Stimulated activated CD8-positive, alpha-beta memory T cell treated with anti-CD3 and anti-CD28 coated beads, Interleukin-15, amount 100 ng/mL, for 48 hours (primary cell): ENCODE data around the gene SCAMP2.
"Not testable (repeated sequence)": the region's sequence is repeated elsewhere in the genome, so short reads cannot be mapped to it uniquely, and the experiment has no call there.

Source experiments
- DNase-seq, 2 donors: peaks; one replicate each; pipeline ENCODE4 v3.0.0-alpha.2; 2020; ENCODE audit warnings: low read depth in 2 of 2

SCAMP2 gene, protein sequence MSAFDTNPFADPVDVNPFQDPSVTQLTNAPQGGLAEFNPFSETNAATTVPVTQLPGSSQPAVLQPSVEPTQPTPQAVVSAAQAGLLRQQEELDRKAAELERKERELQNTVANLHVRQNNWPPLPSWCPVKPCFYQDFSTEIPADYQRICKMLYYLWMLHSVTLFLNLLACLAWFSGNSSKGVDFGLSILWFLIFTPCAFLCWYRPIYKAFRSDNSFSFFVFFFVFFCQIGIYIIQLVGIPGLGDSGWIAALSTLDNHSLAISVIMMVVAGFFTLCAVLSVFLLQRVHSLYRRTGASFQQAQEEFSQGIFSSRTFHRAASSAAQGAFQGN

DNA sequence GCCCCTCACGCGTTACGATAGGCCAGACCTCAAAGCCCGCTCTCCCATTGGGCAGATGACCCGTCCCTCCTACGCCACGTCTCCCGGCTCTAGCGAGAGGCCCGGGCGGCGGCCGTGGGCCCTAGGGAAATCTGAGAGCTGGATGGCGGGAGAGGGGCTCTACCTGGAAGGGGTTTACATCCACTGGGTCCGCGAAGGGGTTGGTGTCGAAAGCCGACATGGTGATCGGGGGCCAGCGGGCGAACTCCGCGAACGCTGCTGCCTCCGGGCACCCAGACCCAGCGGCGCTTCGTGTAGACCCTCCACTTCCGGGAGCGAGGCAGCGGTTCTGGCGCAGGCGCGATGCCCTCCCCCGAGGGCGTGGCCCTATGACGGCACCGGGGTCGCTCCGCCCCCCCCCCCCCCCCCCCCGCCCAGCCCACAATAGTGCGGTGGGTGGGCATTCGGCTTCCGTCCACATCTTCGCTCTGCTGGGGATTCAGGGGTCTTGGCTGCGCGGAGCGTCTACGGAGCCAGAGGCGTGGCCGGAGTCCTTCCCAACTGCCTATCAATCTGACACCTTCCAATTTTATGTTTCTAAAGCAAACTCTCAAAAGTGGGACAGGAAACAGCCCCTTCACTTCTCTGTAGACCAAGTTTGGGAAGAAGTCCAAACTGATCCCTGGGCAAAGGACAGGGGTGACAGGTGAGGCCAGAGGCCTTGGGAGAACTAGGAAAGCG is at the start of gene SCAMP2:
SCAMP2 (minus strand) TSS at position 330 of the 720 bp plus-strand sequence; CDS start at position 220, 110 bp downstream.
- DNase-seq = peak; percentile 85 to 86

DNA sequence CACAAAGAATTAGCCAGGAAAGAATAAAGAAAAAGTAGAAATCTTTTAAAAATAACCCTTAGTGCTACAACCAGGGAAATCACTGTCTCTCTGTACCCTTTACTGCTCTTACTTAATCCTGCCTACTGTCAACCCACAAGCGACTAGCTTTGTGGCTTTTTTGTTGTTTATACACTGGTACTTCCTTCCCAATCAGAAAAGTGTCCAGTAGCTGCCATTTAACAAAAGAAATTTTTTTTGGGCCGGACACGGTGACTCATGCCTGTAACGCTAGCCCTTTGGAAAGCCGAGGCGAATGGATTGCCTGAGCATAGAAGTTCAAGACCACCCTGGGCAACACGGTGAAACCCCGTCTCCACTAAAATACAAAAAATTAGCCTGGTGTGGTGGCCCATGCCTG is 47.3 kb upstream of the SCAMP2 start:
- DNase-seq = no peak

DNA sequence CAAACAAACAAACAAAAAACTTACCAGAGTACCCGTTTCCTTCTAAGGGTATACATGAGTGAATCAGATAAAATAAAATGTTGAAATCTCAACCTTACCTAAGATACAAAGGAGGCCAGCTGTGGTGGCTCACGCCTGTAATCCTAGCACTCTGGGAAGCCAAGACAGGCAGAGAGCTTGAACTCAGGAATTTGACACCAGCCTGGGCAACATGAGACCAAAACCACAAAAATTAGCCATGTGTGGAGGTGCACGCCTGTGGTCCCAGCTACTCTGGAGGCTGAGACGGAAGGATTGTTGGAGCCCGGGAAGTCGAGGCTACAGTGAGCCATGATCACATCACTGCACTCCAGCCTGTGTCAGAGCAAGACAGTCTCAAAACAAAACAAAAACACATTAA is 44.5 kb upstream of the SCAMP2 start:
- no peak for DNase-seq

DNA sequence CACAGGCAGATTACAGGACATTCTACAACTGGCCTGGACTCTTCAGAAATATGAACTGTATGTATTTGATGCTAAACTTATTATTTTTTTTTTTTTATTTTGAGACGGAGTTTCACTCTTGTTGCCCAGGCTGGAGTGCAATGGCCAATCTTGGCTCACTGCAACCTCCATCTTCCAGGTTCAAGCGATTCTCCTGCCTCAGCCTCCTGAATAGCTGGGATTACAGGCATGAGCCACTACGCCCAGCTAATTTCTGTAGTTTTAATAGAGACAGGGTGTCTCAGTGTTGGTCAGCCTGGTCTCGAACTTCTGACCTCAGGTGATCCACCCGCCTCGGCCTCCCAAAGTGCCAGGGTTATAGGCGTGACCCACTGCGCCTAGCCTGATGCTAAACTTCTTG is 40.6 kb upstream of the SCAMP2 start:
- DNase-seq = not testable (repeated sequence)

DNA sequence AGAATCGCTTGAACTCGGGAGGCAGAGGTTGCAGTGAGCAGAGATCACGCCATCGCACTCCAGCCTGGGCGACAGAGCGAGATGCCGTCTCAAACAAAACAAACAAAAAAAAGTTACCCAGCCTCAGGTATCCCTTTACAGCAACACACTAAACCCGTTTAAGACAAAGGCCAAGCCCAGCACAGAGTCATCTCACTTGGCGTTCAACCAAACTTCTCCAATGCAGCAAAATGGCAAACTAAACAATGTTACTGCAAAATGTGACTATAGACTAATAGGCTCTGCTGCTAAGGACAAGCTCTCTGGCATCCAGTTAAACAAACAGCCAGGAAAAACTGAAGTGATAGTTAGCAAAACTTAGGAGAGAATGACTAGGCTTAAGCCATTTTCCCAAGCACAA is 39.9 kb upstream of the SCAMP2 start:
- DNase-seq = no peak

DNA sequence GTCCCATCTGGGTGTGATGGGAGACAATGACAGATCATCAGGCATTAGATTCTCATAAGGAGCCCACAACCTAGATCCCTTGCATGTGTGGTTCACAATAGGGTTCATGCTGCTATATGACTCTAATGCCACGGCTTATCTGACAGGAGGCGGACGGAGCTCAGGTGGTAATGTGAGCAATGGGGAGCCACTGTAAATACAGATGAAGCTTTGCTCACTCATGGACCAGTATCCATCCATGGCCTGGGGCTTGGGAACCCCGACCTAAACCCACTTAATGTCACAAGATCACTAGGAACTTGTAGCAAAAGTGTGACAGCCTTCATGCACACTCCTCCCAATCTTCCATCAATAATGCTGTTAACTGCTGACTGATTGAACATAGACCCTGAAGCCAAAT is 35.5 kb upstream of the SCAMP2 start:
- DNase-seq = no peak

DNA sequence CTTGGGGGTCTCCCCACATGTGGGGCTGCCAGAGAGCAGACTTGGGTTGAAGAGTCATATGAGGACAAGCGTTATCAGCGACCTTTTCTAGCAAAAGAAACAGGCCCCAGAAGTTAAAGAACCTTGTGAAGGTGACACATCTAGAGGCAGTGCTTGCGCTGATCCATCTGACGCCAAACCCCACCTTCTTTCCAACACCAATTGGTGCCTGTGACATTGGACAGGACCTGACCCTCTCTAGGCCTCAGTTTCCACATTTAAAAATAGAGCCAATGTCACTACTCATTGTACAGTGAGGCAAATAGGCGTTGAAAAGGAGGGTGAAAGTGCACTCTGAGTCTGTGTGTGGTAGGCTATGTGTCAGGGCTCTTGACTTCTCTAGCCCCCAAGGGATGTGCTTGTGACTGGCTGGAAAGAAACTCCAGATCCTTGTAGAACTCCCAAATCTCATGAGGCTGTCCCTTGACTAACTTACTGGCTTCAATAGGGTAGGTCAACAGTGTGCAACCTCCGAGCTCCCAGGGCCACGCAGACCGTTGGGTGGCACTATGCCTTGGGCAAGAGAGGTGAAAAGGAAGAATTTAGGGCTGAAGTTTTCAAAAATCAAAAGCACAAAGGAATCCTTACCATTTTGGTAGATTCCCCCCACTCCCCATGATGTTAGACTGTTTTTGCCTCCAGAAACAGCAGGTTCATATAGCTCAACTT is 34.2 kb upstream of the SCAMP2 start:
- DNase-seq = no peak

DNA sequence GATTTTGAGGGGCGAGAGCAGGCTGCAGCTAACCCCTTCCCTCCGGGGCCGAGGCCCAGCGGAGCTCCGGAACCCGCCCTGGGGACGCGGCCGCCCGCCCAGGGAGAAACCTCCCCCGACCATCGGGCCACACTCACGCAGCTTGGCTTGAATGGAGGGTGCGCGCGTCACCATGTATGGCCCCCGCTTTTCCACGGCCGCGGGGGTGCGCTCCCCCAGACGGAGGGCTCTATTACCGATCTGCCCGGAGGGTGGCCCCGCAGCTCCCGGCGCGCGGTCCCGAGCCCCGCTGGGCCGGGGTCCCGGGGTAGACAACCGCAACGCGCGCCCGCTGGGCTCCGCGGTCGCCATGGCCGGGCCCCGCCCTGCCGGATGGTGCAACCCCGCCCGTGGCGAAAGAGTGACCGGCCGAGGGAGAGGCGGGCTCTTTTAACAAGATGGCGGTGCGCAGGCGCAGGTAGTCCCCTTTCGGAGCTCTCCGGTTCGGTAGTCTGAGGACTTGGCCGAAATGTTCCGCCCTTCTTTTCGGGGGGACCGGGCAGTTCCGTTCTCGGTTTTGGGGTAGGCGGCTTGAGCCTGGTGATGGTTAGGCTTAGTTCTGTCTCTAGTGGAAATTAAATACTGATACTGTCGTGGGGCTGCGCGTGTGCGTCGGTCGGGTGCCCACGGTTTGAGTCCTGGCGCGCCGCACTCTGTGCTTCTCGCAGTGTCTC is 33.4 kb upstream of the SCAMP2 start, which contains the start of gene FAM219B:
FAM219B (minus strand) TSS at position 402 of the 713 bp plus-strand sequence; CDS start at position 351, 51 bp downstream.
- DNase-seq = peak; percentile 72 to 78

DNA sequence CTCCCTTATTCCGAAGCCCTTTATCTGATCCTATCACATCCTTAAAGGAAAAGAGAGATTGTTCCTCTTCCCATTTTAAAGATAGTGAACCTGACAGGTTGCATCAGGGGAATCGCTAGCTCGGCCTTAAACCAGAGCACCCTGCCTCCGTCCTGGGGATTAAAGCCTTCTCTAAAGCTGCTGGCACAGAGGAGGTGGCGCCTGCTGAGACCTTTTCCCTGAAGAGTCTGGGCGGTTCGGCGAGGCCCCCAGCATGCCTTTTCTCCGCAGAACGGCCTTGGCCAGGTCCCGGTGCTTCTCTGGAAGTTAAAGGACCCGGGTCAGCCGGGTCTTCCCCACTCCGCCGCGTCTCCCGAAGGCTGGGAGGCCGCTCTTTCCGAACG is 32.9 kb upstream of the SCAMP2 start:
- DNase-seq = no peak

DNA sequence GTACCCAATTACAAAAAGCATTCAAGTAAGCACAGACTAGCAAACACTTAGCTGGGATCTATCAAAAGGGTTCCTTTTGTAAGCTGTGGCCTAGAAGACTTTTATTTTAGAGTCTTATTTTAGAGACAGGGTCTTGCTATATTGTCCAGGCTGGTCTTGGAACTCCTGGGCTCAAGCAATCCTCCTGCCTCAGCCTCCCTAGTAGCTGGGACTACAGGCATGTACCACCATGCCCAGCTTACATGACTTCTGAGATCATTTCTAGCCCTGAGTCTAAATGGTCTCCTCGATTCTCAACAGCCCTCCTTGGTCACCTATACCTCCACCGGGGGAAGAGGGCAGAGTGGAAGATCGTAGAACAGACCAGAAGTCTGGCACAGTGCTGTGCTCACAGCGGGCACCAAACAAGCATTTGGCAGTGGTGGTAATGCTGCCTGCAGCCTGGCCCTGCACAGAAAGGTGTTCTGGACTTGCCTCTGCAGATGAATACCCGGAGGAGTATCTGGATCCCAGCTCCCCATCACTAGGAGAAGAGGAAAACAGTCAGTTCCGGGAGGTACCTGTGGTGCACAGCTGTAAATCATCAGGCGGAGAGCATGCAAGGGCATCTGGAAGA is 31.1 kb upstream of the SCAMP2 start:
- no peak for DNase-seq

DNA sequence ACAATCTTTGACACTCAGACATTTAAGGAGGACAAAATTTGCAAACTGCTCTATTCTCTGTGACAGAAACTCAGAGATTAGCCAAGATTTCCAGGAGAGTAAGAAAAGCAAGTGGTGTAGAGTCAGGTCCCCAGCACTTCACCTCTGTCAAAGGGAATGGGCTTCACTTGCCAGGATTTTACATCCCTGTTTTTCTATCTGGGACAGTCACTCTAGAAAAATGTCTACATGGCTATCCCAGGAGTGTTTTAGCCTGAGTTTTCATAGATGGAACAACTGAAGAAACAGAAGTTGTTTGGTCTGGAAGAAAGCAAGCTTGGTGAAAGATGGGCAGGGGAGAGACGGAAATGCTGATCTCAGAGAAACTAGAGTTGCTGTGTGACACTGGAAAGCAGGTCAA is 30.5 kb upstream of the SCAMP2 start:
- no peak for DNase-seq

DNA sequence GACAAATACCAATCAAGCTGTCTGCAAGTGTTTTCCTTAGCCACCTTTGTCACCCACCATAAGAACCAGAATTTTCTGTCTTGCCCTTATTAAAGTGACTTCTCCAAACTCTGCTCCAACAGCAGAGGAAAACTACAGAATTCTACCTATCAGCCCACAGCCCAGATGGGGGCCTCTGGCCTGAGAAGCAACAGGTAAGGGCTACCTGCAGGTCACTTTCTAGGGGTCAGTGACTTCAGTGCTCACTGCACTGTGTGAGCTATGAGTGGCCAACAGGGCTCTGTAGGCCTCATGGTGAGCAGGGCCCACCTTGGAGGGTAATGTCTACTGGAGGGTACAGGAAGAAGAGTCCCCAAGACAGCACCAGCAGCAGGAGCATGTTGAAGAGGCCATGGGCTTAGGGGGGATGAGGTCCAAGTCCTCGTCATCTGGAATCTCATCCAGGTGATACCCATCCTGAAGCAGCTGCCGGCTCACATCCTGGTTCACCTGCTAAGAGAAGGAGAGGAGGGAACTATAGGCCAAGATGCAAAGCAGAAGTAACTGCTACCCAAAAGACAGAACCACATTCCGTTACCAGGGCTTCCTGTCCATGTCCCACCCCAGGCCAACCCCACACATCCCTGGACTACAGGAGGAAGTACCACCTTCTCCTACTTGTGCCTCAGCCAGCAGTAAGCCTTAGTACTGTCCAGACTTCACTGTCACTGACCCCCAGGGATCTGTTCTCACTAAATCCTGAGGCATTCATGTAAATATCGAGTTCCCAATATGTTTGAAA is 29.3 kb upstream of the SCAMP2 start:
- no peak for DNase-seq

DNA sequence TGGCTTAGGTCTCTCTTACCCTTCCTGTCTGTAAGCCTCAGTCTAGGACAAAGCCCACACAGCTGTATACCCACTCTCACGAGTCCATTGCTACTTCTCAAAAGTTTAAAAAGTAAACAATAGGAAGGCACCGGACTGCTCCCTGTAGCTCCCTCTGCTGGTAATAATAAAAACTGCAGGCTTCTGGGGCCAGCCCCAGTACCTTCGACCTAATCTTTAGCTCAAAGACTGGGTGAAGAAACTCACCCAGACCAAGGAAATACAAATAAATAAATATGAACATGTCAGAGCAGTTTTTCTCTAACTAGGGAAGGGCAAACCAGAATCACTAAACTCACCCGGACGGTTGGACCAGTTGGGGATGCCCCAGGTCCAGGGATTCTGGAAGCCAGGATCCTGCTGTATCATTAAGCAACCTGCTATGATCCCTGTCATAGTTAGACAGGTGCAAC is 28.5 kb upstream of the SCAMP2 start:
- DNase-seq = no peak

DNA sequence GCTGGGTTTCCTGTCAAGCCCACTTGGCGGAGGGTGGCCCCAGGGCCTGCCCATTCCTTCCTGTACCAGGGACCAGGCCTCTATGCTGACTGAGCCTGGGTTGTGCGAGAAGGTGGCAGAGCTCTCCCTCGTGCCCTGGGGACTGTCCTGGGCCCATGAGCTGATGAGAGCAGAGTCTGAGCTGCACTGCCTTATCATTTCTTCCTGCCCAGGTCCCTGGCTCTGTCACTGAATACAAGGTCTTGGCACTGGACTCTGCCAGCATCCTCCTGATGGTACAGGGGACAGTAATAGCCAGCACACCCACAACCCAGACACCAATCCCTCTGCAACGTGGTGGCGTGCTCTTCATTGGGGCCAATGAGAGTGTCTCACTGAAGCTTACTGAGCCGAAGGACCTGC is 24.1 kb upstream of the SCAMP2 start:
- no peak for DNase-seq

DNA sequence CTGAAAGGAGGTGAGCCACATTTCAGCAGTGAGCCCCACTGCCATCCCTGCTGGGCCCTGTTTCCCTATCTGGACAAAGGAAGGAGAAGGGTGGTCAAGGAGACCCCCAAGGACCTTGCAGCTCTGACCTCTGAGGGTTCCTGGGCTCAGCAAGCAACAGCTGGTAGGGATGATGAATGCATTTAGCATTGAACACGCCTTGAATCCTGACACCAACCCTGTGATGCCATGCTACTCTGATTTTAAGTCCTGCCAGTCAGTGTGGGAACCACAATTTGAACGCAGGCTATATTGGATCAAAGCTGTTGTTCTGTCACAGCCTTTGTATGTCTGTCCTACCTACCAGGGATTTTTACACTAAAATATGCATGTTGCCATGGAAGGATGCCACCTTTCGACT is 23.2 kb upstream of the SCAMP2 start:
- no peak for DNase-seq

DNA sequence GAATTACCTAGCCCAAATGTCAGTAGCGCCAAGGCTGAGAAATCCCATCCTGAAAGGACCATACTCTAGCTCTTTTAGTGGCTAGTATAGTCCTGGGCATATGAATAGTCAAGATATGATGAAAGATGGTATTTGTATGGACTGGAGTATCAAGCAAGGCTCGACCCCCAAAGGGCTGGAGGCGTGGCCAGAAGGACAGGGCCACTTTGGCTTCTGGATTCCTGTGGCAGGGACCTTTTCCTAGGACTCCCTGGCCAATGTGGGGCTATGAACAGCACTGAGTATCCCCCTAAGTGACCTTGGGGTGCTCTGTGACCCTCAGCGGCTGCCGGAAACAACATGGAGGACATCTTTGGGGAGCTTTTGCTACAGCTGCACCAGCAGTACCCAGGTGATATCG is 22.7 kb upstream of the SCAMP2 start:
- no peak for DNase-seq

DNA sequence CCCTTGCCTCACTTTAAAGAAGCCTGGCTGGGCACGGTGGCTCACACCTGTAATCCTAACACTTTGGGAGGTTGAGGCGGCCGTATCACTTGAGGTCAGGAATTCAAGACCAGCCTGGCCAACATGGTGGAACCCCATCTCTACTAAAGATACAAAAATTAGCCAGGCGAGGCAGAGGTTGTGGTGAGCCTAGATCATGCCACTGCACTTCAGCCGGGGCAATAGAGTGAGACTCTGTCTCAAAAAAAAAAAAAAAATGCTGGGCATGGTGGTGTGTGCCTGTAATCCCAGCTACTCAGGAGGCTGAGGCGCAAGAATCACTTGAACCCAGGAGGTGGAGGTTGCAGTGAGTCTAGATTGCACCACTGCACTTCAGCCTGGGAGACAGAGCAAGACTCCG is 21.2 kb upstream of the SCAMP2 start:
- DNase-seq = not testable (repeated sequence)

DNA sequence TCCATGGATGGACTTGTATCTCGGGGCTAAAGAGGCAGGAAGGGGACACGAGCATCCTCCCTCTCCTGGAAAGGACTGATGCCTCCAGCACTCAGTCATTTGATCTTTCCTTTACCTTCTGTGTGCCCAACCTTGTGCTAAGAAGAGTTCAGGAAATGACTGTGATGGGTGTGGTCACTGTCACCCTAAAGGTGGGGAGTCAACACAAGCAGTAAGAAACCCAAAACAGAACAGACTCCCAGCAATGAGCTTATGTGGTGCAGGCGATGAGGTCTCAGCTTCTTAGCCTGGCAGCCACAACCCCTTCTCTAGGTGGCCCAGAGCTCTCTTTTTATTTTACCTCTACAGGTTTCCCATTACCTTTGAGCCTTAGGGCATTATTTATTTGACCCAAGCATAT is 20.5 kb upstream of the SCAMP2 start:
- DNase-seq = no peak

DNA sequence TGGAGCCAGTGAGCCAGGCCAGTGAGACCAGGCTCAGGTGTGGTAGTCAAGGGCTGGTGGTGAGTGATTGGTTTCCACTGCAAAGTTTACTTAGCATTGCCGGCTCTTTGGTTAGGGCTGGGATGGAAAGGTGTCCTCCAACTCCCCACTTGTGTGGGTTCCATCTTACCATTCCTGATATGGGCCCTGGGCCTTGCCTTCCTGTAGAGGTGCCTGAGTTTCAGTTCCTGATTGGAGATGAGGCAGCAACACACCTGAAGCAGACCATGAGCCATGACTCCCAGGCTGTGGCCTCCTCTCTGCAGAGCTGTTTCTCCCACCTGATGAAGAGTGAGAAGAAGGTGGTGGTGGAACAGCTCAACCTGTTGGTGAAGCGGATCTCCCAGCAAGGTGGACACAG is 19.8 kb upstream of the SCAMP2 start:
- DNase-seq = no peak

DNA sequence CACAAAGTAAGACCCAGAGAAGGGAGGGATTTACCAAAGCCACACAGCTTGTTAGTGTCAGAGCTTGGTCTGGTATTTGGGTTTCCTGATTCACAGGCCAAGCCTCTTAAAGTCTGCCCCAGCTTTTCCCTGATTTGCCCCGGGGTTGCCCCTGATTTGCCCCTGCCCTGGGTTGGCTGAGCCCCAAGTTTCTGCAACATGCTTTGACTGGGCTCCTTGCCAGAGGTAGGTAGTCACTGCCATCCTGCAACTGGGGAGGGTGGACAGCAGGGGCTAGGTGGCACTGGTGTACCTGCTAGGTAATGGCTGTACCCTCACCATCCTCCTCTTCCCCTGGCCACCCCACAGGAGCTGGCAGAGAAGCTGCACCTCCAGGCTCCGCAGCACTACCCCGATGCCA is 19.1 kb upstream of the SCAMP2 start:
- DNase-seq = no peak

DNA sequence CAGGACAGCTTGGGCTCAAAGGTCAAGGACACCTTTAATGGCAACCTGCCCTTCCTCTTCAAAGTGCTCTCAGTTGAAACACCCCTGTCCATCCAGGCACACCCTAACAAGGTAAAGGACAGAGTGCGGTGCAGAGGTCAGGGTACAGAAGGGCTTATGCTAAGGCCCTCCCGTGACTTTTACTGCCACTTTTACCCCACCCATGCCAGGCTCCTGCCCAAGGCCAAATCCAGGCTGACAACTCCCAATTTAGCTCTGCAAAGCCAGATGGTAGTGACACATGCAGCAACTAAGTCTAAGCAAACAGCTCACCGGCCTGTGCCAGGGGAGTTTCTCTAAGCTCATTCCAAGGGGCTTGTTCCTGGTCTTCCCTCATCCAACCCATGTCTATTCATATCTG is 18.3 kb upstream of the SCAMP2 start:
- DNase-seq = no peak
